LNCaP clone FGC (cell line): ENCODE results near the gene ARHGDIG.
A peak's percentile ranks its signal among the peaks of the same experiment; 100 is the strongest.

Experiments
- DNase-seq: peaks from one replicate; pipeline ENCODE4 v3.0.0-alpha.2; 2011; ENCODE audit warnings: low read depth
- H3K4me3 ChIP-seq: 2 replicates; pipeline ENCODE4 v1.5.1; 2011; ENCODE audit warnings: mild to moderate bottlenecking, low read depth, low read length, control low read depth
- CTCF ChIP-seq: IDR thresholded peaks from 2 replicates; pipeline ENCODE4 v1.5.1; 2012; ENCODE audit warnings: mild to moderate bottlenecking; ENCODE audit not compliant: control insufficient read depth, insufficient read depth; ENCODE audit errors: extremely low read depth

Gene ARHGDIG

GRCh38 chr16:309476-309875, 29.1 kb downstream of the ARHGDIG start:
- DNase-seq = no peak
- no peak overlapping the region for H3K4me3 ChIP-seq
- TF ChIP-seq CTCF = no peak

- no peak for DNase-seq
- no peak overlapping the region for H3K4me3 ChIP-seq
- no peak for TF ChIP-seq CTCF
Observed at GRCh38 chr16:311725-312124, 31.3 kb downstream of the ARHGDIG start.

- H3K4me3 ChIP-seq = no peak overlapping the region
- DNase-seq = no peak
- TF ChIP-seq CTCF = no peak
Observed at GRCh38 chr16:314351-314750, 34.0 kb downstream of the ARHGDIG start.

- no peak for TF ChIP-seq CTCF
- H3K4me3 ChIP-seq = no peak overlapping the region
- no peak for DNase-seq
Observed at GRCh38 chr16:314795-315299, 34.5 kb downstream of the ARHGDIG start.

- H3K4me3 ChIP-seq = no peak overlapping the region
- no peak for TF ChIP-seq CTCF
- DNase-seq = no peak
Observed at GRCh38 chr16:316741-317464, 36.5 kb downstream of the ARHGDIG start.

GRCh38 chr16:317583-317982, 37.2 kb downstream of the ARHGDIG start:
- no peak for DNase-seq
- no peak for TF ChIP-seq CTCF

GRCh38 chr16:318628-319027, 38.2 kb downstream of the ARHGDIG start:
- TF ChIP-seq CTCF = peak; percentile 21; the same call in 1 of the 2 replicates
- DNase-seq = no peak
- H3K4me3 ChIP-seq = no peak overlapping the region

More at GRCh38 chr16:317583-317982, 37.2 kb downstream of the ARHGDIG start:
- H3K4me3 ChIP-seq = no peak overlapping the region
